Stimulated activated CD4-positive, alpha-beta T cell treated with anti-CD3 and anti-CD28 coated beads, Interleukin-1b, Interleukin-23, amount 100 ng/mL, for 24 hours (primary cell): ENCODE measurements around the gene RASSF5.
A peak's percentile ranks its signal among the peaks of the same experiment; 100 is the strongest.

Experiments
- DNase-seq, 4 experiments: peaks; one replicate each; pipeline ENCODE4 v3.0.0-alpha.2; 2020; ENCODE audit warnings: low read depth in 4 of 4, low spot score in 1 of 4

RASSF5 gene

GRCh38 chr1:206540044-206540780 lies 32.9 kb downstream of the RASSF5 start:
- no peak for DNase-seq

- no peak for DNase-seq
Measured at GRCh38 chr1:206541236-206541833, 34.0 kb downstream of the RASSF5 start.

GRCh38 chr1:206544562-206545257 lies 37.4 kb downstream of the RASSF5 start:
- peak; percentile 67 to 86 (median 74) for DNase-seq

GRCh38 chr1:206545351-206545750 lies 38.0 kb downstream of the RASSF5 start:
- DNase-seq = no peak

- no peak for DNase-seq
Measured at GRCh38 chr1:206547104-206547503, 39.8 kb downstream of the RASSF5 start.

GRCh38 chr1:206550446-206550845 lies 43.1 kb downstream of the RASSF5 start:
- no peak for DNase-seq

GRCh38 chr1:206551296-206551985 lies 44.1 kb downstream of the RASSF5 start:
- no peak for DNase-seq

GRCh38 chr1:206551986-206552326 lies 44.6 kb downstream of the RASSF5 start:
- peak in 1 of 4 experiments; percentile 56 for DNase-seq

- DNase-seq = no peak
Measured at GRCh38 chr1:206554211-206554610, 46.9 kb downstream of the RASSF5 start.

- DNase-seq = no peak
Measured at GRCh38 chr1:206554701-206555472, 47.6 kb downstream of the RASSF5 start.

- DNase-seq = no peak
Measured at GRCh38 chr1:206555473-206555935, 48.2 kb downstream of the RASSF5 start.

GRCh38 chr1:206556047-206556749 lies 48.9 kb downstream of the RASSF5 start:
- DNase-seq = no peak

GRCh38 chr1:206556750-206557635 lies 49.7 kb downstream of the RASSF5 start:
- DNase-seq = peak; percentile 61 to 89 (median 72)

- no peak for DNase-seq
Measured at GRCh38 chr1:206557636-206558473, 50.5 kb downstream of the RASSF5 start.

GRCh38 chr1:206558794-206559671 lies 51.7 kb downstream of the RASSF5 start:
- no peak for DNase-seq

GRCh38 chr1:206559672-206559995 lies 52.3 kb downstream of the RASSF5 start:
- no peak for DNase-seq

- no peak for DNase-seq
Measured at GRCh38 chr1:206560007-206560716, 52.8 kb downstream of the RASSF5 start.
